Activated CD4-positive, alpha-beta T cell treated with anti-CD3 and anti-CD28 coated beads for 48 hours (primary cell): Measurements from ENCODE around the gene PTPA.

Experiments used
- DNase-seq: peaks from one replicate; pipeline ENCODE4 v3.0.0-alpha.2; 2020

PTPA gene

DNA sequence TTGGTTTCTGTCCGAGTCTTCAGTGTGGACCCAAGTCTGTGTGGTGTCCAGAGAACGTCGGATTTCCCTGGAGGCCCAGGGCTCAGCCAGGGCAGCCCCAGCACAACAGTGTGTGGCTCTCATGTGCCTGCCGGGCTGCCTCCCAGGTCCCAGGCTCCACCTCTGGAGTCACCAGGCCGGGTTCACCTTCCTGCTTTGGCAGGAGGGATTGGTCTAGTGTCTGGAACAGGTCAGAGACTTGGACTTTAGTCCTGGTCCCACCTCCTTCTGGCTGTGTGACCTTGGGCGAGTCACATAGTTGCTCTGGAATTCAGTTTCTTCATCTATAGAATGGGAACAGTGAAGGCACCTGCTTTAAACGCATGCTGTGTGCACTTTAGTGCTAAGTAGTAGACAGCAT lies 27.1 kb upstream of the PTPA start:
- no peak for DNase-seq

DNA sequence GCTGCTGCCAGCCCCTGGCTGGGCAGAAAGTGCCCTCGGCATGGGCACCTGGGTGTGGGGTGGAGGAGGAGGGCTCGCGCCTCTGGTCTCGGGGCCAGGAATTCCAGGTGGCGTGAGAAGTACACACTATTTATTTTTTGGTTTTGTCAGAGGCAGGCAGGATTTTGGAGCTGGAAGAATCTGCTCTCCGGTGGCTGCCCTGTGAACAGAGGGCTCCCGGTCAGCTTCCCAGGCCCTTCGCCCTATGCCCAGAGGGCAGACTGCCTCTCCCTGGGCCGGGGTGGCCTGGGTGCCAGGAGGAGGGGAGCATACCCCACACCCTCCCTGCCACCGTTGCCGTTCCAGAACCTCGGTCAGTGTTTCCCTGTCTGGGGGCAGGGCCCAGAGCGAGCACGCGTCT lies 22.0 kb upstream of the PTPA start:
- DNase-seq, result no peak

DNA sequence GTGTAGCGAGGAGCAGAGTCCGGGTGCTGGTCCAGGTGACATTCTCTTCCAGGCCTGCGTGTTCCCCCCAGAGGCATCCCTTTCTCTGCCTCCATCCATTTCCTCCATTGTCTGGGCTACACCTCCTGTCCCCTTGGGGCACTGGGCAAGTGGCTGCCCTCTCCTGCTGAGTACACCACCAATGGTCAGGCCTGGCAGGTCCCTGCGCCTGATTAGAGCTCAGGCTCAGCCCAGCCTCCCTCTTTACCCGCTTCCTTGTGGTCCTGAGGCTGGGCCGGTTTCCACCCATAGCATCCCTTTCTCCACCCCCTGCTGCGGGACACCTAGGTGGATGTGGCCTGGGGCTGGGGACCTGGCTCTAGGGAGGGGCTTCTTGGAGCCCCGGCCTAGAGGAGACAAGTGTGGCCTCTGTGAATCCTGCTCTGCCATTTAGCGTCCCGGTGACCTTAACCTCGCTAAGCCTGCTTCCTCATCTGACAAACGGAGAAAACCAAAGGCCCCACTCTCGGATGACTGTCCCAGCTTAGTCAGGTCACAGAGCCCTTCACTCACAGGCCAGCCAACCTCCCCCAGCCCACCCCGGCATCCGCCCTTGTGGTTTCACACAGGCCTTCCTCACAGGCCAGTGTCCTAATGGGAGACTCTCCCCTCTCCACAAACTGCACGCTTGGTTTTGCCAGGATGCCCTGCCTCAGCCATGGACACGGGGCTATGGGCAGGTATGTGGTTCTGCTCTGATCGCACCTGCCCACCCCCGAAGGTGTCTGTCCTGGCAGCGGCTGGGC lies 17.4 kb upstream of the PTPA start:
- DNase-seq, result no peak

DNA sequence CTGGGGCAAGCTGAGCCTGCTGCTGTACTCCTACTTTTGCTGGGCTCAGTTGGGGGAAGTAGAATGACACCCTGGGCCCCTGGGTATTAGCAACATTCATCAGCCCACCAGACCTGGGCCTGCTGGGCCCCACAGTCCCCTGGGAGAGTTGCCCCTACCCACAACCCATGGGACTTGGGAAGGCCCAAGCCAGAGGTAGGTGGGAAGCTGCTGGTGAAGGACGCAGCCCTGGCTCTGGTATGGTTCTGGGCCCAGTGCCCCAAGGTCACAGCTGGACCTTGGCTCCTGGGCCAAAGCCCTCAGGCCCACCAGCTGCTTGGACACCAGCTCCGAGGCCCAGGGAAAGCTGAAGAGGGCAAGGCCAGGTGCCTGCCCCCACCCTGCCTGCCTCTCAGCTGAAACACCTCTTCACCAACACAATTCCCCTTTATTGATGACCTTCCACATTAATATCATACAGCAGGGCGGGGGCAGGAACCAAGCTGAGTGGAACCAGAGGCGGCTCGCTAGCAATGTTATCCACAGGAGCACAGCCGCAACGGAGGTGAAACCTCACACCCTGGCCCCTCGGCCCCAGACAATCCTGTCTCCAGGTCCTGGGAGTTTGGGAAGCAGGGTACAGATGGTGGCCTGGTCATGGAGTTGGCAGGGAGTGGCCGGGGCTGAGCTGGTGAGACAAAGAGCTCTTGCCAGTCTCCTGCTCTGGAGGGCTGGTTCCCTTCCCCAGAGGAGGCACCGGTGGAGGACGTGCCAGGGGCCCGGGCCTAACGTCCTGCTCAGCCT lies 16.6 kb upstream of the PTPA start:
- no peak for DNase-seq

DNA sequence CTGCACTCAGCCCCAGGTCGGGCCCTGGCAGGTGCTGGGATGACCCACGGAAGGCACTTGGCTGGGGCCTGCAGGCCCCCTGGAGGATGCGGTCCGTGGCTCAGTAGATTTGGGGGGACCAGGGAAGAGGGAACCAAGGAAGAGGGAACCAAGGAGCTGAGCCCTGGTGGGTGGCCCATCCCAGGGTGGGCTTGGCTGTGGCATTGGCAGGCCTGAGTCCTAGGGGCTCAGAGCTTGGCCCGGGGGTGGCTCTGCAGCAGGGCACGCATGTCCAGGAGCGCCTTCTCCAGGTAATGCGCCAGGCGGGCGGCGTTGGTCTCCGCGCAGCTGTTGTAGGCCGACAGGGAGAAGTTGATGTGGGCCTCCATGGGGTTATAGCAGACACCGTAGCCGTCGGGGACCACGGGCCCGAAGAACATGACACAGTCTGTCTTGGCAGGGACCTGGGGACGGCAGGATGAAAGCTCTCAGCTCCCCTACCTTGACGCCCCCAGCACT lies 16.0 kb upstream of the PTPA start:
- DNase-seq, result no peak

DNA sequence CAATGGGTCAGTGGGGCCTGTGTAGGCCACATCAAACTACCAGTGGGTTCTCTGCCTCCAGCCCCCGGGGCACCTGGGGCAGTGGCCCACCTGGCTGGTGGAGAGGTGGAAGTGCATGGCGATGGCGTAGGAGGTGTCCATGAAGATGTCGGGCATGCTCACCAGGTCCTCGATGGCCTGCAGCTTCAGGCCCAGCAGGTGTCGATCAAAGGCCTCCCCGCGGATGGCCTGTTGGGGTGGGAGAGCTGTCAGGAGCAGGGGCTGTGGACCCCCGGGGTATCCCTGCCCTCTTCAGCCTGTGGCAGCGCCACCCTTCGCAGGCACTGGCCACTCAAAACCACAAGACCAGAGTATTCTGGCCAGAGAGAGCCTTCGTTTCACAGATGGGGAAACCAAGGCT lies 15.3 kb upstream of the PTPA start:
- DNase-seq, result no peak

DNA sequence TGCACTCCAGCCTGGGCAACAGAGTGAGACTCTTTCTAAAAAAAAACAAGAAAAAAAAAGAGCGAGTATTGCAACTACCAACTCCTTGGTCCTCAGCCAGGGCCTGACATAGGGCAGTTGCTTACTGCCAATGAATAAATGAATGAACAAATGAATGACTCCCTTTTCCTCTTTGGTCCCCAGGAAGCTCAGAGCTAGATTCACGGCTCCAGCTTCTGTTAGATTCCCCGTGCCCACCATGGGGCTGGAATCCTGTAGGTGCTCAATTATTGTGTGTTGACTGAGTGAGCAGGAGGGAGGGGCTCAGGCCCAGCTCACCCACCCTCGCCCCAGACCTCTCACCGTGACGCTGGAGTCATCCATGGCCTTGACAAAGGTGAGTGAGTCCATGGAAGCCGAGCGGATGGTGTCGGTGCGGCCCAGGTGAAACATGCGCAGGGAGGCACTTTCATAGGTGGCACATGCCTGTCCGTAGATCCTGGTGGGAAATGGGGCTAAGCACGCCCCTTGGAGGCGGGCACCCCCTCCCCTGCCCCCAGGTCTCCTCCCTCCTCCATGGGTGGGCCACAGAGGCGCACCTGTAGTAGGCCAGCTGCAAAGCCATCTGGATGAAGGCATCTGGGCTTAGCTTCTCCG lies 13.4 kb upstream of the PTPA start:
- DNase-seq, result no peak

DNA sequence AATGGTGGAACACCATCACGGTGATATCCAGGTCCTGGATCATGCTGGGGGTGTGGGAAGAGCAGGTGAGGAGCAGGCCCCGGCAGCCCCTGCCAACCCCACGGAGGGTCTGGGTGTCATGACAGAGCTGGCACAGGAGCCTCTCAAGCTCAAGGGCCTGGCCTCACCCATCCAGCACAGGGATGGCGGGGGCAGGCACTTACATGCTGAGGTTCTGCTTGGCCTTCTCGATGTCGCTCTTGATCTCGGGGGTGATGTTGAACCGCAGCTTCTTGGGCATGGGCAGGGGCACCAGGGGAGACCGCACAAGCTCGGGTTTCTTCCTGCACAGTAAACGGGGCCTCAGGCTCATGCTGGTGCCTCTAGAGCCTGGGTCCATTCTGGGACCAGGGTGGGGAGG lies 12.9 kb upstream of the PTPA start:
- DNase-seq, result no peak

DNA sequence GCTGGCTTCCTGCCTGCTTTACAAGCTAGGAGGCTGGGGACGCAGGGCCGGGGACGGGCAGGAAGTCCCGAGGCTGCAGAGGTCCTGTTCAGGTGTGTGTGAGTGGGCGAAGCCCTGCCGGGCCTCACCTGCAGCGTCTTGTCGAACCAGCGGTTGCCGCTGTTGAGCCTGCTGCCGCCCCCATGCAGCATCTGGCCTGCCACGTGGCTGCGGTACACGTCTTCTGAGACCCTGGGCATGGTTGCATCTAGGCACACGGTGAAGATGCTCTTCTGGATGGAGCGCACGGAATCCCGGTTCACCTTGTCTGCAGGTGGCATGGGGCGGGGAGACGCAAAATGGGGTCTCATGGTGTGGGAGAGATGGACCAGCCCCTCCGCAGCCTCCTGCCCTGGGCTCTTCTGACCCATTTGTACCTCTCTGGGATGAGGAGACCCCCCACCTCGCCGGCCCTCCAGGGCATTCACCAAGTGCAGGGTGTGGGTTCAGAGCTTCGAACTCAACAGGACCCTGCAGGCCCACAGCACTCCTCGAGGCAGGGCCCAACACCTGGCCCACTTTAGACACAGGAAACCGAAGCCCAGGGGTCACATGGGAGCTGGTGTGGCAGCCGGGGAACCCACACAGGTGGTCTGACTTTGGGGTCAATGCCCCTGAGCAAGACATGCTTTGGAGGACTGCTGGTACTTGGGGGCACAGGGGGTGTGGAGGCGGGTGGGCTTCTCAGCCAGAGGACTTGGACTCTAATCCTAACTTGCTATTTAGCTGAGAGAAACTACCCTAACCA lies 10.6 kb upstream of the PTPA start:
- no peak for DNase-seq

DNA sequence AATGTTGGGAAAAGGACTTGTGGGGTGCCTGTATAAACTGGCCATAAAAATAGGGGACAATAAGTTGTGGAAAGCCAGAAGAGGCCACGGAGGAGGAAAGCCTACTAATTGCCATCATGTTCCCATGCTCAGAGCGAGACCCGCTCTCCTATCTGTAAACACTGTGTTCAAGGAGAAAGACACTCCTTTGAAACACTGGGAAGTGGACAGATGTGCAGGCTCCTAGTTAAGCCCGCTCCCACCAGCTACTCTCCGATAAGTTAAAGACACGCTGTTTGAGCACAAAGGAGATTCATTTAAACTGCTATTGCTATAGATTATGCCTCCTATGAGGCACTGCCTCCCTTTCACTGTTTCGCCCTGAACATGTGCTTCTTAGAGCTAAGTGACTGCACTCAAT lies 9.9 kb upstream of the PTPA start:
- DNase-seq, result no peak

DNA sequence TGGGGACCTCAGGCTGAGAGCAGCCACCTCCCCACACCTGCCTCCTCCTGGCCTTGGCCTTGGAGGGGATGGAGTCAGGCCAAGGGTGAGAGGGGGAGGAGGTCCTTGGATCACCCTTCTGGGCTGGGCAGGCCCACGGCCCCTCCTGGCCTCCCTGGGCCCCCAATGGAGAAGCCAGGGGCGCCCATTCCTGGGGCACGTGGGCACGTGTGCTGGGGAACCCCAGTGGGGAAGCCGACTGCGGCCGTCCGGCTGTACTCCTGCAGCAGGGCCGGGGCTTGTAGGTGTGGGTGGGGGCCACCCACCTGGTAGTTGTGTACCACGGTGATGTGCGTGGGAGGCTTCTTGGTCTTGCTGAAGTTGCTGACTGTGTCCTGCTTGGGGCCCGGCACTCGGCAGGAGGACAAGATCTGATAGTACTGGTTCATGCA lies 9.1 kb upstream of the PTPA start:
- no peak for DNase-seq

DNA sequence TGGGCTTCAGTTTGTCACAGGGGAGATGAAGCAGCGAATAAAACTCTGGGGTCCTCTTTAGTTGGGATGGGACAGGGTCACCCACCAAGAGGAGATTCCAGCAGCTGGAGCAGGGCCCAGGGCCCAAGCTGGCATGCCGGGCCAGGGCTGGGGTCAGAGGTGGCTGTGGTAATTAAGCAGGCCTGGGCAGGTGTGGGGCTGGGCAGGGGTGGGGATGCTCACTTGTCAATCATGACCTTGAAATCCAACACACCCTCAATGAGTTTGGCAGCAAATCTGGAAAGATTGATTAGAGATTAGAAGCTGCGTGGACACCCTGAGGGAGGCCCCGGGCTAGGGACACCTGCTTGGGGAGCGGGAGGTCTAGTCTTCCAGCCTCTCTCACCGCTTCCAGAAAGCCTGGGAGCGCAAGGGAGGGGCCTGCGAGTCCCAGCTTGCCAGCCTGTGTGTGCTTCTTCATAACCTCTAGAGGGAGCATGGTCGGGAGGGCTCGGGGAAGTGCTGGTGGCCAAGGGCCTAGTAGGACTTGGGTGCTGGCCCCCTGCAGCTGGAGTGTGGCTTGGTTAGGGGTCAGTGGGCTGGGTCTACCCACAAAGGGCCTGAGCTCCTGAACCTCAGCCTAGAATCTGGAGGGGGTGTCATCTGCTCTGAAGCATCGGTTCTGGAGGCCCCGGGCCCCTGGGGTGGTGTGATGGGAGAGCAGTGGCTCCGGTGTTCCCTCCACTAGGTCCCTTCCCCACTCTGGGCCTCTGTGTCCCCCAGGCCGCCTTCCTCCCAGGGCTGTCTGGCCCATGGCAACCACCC lies 8.2 kb upstream of the PTPA start:
- peak; percentile 40 for DNase-seq

DNA sequence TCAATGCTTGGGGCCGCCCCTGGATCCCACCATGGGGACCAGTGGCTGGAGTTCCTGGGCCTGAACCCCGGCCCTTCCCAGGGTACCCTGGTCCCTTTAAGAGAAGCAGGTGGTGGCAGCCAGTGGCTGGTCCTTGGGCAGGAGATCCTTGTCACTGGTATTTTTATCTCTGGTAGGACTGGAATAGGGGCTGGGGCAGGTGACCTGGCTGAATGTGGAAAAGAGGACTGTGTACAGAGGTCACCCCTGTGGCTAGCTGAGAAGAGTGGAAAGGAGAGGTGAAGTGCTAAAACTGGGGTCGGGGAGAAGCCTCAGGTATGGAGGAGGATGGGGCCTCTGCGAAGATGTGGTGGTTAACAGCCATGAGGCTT lies 7.6 kb upstream of the PTPA start:
- DNase-seq, result no peak

DNA sequence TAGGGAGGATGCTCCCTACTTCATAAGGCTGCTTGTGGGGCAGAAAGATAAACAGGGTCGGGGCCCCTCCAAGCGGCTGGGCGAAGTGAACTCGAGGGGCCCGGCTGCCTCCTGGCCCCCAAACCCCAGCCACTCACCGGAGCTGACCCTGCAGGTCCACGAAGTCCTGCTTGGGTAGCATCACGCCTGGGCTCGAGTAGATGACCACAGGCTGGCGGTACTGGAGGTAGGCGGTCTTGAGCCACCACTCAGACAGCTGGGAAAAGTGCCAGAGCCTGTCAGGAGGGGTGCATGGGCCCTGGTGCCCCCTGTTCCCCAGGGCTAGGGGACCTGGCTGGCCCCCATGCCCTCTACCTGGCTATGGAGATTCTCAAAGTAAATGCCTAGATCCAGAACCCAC lies 7.2 kb upstream of the PTPA start:
- no peak for DNase-seq

DNA sequence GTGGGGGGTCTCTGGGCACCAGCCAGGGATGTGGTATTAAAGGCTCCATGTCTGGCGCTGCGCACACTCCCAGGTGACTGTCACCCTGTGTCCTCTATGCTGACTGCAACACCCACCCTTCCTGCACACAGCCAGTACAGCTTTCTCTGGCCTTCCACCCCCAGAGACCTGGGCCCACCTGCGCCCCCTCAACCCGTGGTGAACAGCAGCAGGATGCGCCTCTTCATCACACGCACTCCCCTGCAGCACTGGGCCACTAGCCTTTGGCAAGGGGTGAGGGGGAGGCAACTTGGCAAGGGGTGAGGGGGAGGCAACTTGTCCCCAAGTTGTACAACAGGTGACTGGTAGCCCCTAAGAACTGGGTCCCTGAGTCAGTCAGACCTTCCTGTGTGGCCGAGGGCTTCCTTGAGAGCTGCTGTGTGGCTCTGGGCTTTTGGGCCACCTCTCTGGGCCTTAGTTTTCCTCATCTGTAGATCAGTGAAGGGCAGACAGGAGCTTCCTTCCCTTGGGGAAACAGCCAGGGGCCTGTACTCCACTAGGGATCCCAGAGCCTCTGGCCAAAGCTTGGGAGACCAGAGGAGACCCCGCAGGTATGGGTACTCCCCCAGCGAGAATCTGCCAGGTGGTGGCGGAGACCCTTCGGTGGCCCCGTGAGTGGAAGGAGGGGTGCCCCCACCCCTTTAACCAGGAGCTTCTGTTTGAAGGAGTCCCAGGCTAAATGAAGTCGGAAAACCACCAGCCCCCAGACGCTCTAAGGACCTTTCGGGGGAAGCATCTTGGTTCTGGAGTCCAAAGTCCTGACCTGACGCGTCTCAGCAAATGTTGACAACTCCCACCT lies 5.1 kb upstream of the PTPA start:
- no peak for DNase-seq

DNA sequence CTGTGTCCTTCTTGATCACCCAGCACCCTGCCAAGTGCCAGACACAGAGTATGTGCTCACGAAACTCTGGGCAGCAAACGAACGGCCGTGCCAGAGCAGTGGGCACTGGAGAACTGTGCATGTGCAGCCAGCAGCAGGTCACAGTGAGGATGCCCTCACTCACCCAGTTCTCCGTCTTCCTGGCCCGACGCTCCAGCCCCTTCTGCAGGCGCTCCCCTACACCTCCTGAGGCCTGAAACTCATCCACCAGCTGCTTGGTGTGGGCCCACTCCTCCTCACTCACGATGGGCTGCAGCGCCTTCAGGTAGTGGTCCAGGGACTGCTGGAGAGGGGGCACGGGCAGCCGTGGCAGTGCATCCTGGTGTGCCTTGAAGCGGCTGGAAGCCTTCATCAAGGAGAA lies 3.6 kb upstream of the PTPA start:
- no peak for DNase-seq

DNA sequence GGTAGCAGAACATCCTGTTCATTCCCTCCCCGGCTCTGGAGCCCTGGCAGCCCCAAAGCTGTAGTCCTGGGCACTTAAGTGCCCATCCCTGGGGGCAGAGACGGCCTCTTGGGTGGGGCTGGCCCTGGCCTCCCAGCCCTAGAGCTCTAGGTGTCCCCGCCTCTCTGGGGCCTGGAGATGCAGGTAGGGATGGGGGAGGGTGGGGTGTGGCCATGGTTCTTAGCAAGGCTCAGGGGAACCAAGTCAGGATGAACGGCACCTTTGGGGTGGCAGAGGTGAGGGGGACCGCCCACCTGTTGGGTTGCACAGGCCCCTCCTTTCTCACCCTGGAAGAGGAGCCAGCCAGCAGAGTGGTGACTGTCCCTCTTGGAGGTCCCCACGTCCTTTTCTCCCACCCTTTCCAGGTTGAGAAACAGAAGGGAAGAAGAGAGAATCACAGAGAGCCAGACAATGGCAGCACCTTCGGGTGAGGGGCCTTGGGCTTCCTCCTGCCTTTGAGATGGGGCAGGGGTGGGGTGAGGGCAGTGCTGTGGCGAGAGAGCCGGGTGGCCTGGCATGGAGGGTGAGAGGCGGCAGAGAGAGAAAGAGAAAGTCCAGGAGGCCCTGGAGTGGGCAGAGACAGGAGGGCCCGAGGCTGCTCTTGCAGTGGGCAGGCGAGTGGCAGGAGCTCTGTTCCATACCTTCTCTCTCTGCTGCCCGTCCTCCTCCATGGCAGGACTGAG lies 3.0 kb upstream of the PTPA start:
- no peak for DNase-seq

DNA sequence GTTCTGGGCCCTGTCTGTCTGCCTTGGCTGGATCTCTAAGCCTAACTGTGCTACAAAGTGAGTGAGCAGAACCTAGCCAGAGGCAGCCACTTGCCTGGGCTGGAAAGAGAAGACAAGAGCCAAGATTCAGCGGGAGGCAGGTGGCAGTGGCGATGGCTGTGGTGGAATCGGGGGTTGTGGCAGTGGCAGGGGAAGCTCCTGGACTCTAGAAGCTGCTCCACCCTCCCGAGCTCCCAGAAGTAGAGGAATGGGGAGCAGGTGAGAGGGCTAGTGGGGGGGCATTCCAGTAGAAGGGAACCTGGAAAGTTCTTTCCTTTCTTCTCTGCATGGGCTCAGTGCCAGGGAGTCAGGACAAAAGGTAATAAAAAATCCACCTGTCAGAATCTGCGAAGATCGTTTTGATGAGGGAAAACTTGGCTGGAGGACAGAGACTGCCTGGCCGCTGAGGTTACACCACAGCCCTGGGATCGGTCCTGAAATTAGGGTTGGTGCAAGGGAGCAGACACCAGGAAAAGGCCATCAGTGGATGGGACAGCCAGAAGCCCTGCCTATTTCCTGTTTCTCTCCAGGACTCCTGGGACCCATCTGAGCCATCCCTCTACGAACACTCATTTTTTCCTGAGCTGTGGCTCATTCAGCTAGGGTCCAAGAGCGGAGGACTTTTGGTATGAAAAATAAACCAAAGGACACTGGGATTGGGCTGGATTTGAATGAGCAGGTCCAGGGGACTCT lies 2.2 kb upstream of the PTPA start:
- DNase-seq, result no peak

DNA sequence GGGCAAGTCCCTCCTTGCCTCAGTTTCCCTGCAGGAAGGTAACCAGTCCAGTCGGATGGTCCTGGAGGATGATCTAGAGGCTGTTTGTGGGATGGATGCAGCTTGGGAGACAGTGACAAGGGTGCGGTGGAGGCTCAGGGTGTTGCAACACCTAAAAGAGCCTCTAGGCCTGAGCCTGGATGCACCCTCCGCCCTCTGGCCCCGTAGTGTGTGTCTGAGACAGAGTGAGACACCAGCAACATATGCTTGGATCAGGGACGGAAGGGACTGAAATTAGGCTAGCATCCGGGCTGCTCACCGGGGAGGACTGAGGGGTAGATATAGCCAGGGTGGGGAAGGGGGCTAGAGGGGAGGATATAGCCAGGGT lies 1.7 kb upstream of the PTPA start:
- peak; percentile 57 for DNase-seq
